CD4-positive, alpha-beta memory T cell (primary cell): ENCODE measurements around the gene UCP1. TPM values are rescaled to one million over a fixed set of nuclear protein-coding genes. Genes with fewer than 3 reads are reported as not detected.

ENCODE experiments used
- CTCF ChIA-PET: fragments of 350-600 bp; sonication (Branson Sonifier 250); formaldehyde crosslinking; loops from one replicate; lab custom pipeline; 2021; ENCODE audit warnings: inconsistent platforms; ENCODE audit not compliant: partially characterized antibody; lab: Charles Lee
- POLR2A ChIA-PET: fragments of 350-600 bp; sonication (Branson Sonifier 250); formaldehyde crosslinking; loops from one replicate; lab custom pipeline; 2021; ENCODE audit not compliant: partially characterized antibody; lab: Charles Lee
- DNase-seq, 5 donors: peaks; one replicate each; pipeline versions ENCODE4 v3.0.0 to v3.0.0-alpha.2; 2020 to 2022; ENCODE audit warnings: mixed read lengths in 1 of 5
- H3K27ac ChIP-seq: one replicate; pipeline ENCODE4 v1.7.0; 2013; ENCODE audit warnings: low read depth, low read length
- H3K27me3 ChIP-seq: 2 replicates; pipeline ENCODE4 v1.7.0; 2013; ENCODE audit warnings: mild to moderate bottlenecking, low read length, moderate library complexity; ENCODE audit not compliant: insufficient read depth
- H3K36me3 ChIP-seq: 2 replicates; pipeline ENCODE4 v1.7.0; 2013; ENCODE audit warnings: mild to moderate bottlenecking, low read length, moderate library complexity; ENCODE audit not compliant: insufficient read depth
- H3K4me1 ChIP-seq: 2 replicates; pipeline ENCODE4 v1.7.0; 2013; ENCODE audit warnings: mild to moderate bottlenecking, low read length, moderate library complexity; ENCODE audit not compliant: insufficient read depth
- H3K4me3 ChIP-seq, 2 donors: one replicate each; pipeline ENCODE4 v1.7.0; 2013; ENCODE audit warnings: low read length in 2 of 2, mild to moderate bottlenecking in 1 of 2
- H3K9me3 ChIP-seq, 2 donors: one replicate each; pipeline ENCODE4 v1.7.0; 2013; ENCODE audit warnings: low read length in 2 of 2, control low read depth in 1 of 2; ENCODE audit not compliant: control insufficient read depth in 1 of 2
- H3K27ac Mint-ChIP-seq, 7 donors: one replicate each; pipeline ENCODE4 v1.8.0; 2020 to 2021; ENCODE audit warnings: mixed read lengths in 7 of 7, mild to moderate bottlenecking in 6 of 7, inconsistent platforms in 3 of 7, moderate library complexity in 3 of 7
- H3K27me3 Mint-ChIP-seq, 2 donors: one replicate each; pipeline ENCODE4 v1.8.0; 2020 to 2021; ENCODE audit warnings: mixed read lengths in 2 of 2
- H3K36me3 Mint-ChIP-seq, 2 donors: one replicate each; pipeline ENCODE4 v1.8.0; 2020 to 2021; ENCODE audit warnings: mixed read lengths in 2 of 2, inconsistent platforms in 1 of 2, mild to moderate bottlenecking in 1 of 2
- H3K4me1 Mint-ChIP-seq, 4 donors: one replicate each; pipeline ENCODE4 v1.8.0; 2020 to 2021; ENCODE audit warnings: mixed read lengths in 4 of 4, mild to moderate bottlenecking in 1 of 4
- H3K4me3 Mint-ChIP-seq, 8 donors: one replicate each; pipeline ENCODE4 v1.8.0; 2020 to 2021; ENCODE audit warnings: mixed read lengths in 8 of 8, mild to moderate bottlenecking in 7 of 8, moderate library complexity in 6 of 8, inconsistent platforms in 3 of 8
- H3K9me3 Mint-ChIP-seq, 8 donors: one replicate each; pipeline ENCODE4 v1.8.0; 2020 to 2021; ENCODE audit warnings: mixed read lengths in 8 of 8, mild to moderate bottlenecking in 5 of 8, inconsistent platforms in 3 of 8, moderate library complexity in 1 of 8
- intact Hi-C: fragments of 100-400 bp; cut with micrococcal nuclease; formaldehyde crosslinking; loops from one replicate; pipeline ENCODE4 v1.15.1; 2023
- polyA plus RNA-seq, 2 donors: library from polyadenylated mRNA; unstranded; fragments of 300-500 nt; fragmentation: Illumina TruSeq; gene quantifications; one replicate each; pipeline ENCODE4 v1.2.3, GENCODE V29; 2021
- total RNA-seq, 2 experiments: library from RNA; stranded (reverse); gene quantifications; one replicate each; pipeline ENCODE4 v1.2.3, GENCODE V29; 2021

Gene UCP1, protein sequence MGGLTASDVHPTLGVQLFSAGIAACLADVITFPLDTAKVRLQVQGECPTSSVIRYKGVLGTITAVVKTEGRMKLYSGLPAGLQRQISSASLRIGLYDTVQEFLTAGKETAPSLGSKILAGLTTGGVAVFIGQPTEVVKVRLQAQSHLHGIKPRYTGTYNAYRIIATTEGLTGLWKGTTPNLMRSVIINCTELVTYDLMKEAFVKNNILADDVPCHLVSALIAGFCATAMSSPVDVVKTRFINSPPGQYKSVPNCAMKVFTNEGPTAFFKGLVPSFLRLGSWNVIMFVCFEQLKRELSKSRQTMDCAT
- total RNA-seq (not detected), polyA plus RNA-seq (not detected)

DNA sequence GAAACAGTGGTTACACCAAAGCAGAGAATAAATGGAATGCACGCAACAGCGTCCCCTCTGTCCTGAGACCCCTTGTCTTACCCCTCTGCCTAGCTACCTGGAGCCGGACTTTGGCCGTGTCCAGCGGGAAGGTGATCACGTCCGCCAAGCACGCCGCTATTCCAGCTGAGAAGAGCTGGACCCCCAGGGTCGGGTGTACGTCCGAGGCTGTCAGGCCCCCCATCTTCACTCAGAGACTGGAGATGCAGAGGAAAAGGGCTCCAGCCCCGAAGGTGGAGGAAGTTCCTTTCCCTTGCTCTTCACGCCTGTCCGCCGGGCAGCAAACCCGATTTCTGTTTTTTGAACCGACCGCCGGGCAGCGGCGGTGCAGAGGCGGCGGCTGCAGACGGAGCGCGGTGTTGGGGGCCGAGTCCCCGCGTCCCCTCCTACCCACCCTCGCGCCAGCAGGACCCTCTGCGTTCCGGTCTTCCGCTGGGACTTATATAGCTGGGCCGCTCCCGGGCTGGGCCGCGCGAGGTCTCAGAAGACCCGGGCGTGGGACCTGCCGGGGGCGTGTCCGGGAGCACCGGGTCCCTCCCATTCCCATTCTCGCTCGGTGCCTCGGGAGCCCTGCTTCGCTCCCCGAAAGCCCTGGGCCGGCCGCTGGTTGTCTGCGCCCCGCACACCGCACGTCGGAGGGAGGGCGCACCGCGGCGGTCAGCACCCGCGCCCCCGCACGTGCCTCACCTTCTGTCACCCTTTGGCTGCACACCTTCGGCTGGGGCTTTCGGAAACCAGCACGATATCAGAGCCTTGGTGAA is at the start of gene UCP1:
Gene UCP1 (minus strand): TSS at position 455 of the 800 bp plus-strand sequence. CDS start 232 bp downstream, at position 223.
- peaks cover 45 to 46% of the 10 kb centered on the region in 2 donors for H3K27me3 Mint-ChIP-seq
- H3K9me3 ChIP-seq: no peaks in the 10 kb centered on the region
- ChIA-PET POLR2A (no interaction called here), CTCF (no interaction called here)
- H3K4me1 ChIP-seq: peaks cover 10% of the 10 kb centered on the region
- peaks cover 0 to 5% of the 10 kb centered on the region in 2 donors for H3K36me3 Mint-ChIP-seq
- H3K9me3 Mint-ChIP-seq: peaks cover 0 to 16% (median 8%) of the 10 kb centered on the region in 8 donors
- no peak for DNase-seq
- no peaks in the 10 kb centered on the region for H3K36me3 ChIP-seq
- intact Hi-C loops: no loop called here
- peak within 1 kb of the TSS; percentile 19 to 90 (median 80) for H3K4me3 Mint-ChIP-seq
- peak within 1 kb of the TSS in 1 of 2 donors; percentile 8 for H3K4me3 ChIP-seq
- H3K27ac Mint-ChIP-seq: peak within 1 kb of the TSS in 1 of 7 donors; percentile 77
- H3K27ac ChIP-seq: no peak within 1 kb of the TSS
- peaks cover 6 to 23% (median 15%) of the 10 kb centered on the region in 4 donors for H3K4me1 Mint-ChIP-seq
- peaks cover 24% of the 10 kb centered on the region for H3K27me3 ChIP-seq

DNA sequence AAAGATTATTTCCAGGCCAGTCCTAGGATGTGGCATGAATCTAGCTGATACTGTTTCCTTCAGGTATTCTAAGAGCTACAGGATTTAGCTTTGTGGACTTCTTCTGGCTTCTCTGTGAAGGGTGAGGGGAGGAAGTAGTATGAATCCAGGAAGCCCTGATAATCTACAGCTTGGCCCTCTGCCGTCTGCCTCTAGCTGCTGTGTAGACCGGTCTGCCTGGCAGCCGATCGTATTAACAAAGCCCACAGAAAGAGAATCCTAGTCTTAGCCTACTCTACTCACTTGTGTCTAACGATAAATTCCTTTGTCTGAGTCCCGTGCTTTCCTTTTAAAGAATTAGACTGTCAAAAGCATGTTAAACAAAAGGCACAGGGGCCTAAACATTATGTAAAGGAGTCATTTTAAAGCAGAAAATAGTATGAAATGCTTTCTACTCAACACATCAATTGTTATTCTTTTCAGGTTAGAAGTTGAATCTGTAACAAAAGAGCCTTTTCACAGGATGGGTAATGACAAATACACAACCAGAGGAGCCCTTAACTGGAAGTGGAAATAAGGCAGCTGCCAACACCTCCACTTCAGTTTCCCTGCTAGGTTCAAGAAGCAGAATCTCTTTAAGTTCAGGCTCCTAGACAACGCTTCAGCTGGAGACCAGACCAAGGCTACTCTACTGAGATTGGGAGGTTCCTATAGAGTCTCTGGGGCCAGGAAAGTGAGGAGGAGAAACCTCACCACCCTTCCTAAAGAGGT is 48.9 kb upstream of the UCP1 start:
- H3K4me3 Mint-ChIP-seq: no peak overlapping the region
- intact Hi-C loops: no loop called here
- ChIA-PET POLR2A (no interaction called here), CTCF (interaction anchor here (1.5 kb wide), 1 partner anchor 258 kb away, joined by 6 read pairs; no protein-coding TSS in a partner anchor)
- H3K4me1 Mint-ChIP-seq: no peaks in the 10 kb centered on the region
- H3K9me3 Mint-ChIP-seq: no peaks in the 10 kb centered on the region
- Histone ChIP-seq H3K9me3 (no peaks in the 10 kb centered on the region), H3K4me1 (no peaks in the 10 kb centered on the region), H3K4me3 (no peak overlapping the region), H3K27ac (no peak overlapping the region), H3K36me3 (no peaks in the 10 kb centered on the region), H3K27me3 (no peaks in the 10 kb centered on the region)
- no peak overlapping the region for H3K27ac Mint-ChIP-seq
- DNase-seq: no peak
- no peaks in the 10 kb centered on the region for H3K36me3 Mint-ChIP-seq
- H3K27me3 Mint-ChIP-seq: no peaks in the 10 kb centered on the region

DNA sequence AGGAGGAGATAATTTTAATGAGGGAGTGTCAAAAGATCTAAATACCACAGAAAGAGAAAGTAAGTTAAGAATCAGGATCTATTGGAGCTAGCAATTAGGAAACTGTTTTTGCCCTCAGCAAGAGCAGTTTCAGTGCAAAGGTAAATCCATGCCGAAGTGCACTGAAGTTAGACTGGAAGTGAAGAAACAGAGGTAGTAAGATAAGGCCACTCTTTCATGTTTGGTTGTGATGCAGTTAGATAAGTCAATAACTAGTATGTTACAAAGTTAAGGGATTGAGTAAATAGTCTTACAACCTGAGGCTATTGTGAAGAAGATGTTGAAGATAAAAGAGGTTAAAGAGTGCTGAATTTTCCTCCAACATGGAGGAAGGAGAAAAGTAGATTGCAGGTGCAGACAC is 46.7 kb upstream of the UCP1 start:
- Mint-ChIP-seq H3K27me3 (no peaks in the 10 kb centered on the region), H3K9me3 (no peaks in the 10 kb centered on the region), H3K4me3 (no peak overlapping the region), H3K36me3 (no peaks in the 10 kb centered on the region), H3K4me1 (no peaks in the 10 kb centered on the region), H3K27ac (no peak overlapping the region)
- no peaks in the 10 kb centered on the region for H3K4me1 ChIP-seq
- POLR2A ChIA-PET: no interaction called here
- H3K36me3 ChIP-seq: no peaks in the 10 kb centered on the region
- no peak overlapping the region for H3K27ac ChIP-seq
- H3K27me3 ChIP-seq: no peaks in the 10 kb centered on the region
- no peak overlapping the region for H3K4me3 ChIP-seq
- CTCF ChIA-PET: no interaction called here
- intact Hi-C loops: no loop called here
- no peaks in the 10 kb centered on the region for H3K9me3 ChIP-seq
- DNase-seq: no peak

DNA sequence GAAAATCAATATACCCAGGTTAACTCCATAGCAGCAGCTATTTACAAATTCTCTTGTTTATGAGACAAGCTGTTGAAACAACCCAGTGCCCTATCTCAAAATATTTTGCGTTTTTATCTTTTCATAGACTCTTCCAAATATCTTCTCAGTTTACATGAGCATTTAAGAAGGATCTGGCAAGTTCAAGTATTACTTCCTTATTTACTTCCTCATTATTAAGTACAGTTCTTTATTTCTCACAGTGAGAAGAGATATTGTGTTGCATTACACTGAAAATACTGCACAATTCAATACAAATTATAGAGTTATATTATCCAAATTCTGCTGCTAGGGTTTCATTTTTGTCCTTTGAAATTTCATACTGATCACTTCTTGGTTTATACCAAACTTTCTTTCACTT is 43.6 kb upstream of the UCP1 start:
- Mint-ChIP-seq H3K27me3 (peaks cover 3 to 5% of the 10 kb centered on the region in 2 donors), H3K36me3 (no peaks in the 10 kb centered on the region), H3K4me3 (no peak overlapping the region), H3K9me3 (no peaks in the 10 kb centered on the region), H3K4me1 (peaks cover 0 to 1% (median 0%) of the 10 kb centered on the region in 4 donors), H3K27ac (no peak overlapping the region)
- Histone ChIP-seq H3K36me3 (no peaks in the 10 kb centered on the region), H3K4me1 (no peaks in the 10 kb centered on the region), H3K9me3 (no peaks in the 10 kb centered on the region), H3K4me3 (no peak overlapping the region), H3K27me3 (no peaks in the 10 kb centered on the region), H3K27ac (no peak overlapping the region)
- DNase-seq: no peak
- intact Hi-C loops: no loop called here
- ChIA-PET POLR2A (no interaction called here), CTCF (no interaction called here)

DNA sequence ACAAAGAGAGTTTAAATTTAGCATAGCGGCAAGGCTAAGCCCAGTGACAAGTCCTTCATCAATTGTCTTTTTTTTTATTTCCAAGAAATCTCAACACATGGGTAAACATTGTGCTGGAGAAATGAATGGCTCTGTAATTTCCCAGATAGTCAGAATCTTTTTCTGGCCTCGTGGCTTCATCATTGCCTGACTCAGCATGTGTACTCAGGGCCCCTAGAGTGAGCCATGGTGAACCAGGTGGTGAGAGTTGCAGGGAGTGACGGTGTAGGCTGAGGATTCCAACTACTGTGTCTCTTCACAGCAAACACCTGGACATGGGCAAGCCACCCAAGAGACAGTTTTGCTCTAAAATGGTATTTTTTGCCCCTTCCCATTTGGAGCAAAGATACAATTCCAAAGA is 43.1 kb upstream of the UCP1 start:
- intact Hi-C loops: no loop called here

DNA sequence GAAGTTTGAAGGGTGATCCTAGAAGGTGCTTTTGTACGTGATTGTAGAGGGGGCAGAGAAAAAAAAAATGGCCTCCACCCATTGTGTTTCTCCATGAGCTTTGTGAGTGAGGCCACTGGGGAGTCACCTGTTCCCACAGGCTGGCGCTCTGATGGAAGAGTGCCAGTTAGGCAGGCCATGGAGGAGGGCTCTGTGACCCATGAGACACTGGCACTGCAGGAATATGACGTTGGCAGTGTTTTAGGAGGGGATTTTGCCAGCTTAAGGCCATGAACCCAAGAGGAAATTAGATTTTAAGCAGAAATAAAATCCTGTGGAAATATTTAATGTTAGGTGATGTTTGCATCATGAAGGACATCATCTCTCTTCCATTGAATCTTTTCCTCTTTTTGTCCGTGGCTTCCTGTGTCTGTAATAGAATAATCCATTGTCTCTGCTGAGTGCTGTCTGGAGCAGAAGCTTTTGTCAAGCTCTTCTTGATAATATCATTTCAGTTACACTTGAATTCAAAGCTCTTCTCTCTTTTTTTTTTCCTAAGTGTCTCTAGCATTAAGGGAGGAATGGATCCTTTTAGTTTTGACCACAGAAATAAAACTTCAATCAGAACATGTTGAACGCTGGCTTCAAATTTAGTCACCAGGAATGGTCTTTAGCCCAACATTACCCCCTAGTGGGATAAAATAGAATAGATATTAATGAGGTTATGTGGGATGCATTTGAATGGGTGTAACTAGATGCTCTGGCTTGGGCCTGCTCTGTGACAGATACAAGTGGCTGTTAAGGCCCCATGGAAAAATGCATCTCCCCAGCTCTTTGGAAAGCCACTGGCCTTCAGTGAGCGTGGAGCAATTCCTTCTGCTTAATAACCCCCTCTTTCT is 41.0 kb upstream of the UCP1 start:
- CTCF ChIA-PET: interaction anchor here (0.7 to 2.4 kb wide), 9 partner anchors 10 to 280 kb away, joined by 3 to 19 read pairs (median 3); partner anchors contain the start of gene ELMOD2
- Mint-ChIP-seq H3K36me3 (no peaks in the 10 kb centered on the region), H3K27me3 (peaks cover 6 to 9% of the 10 kb centered on the region in 2 donors)

More for the DNA sequence above, 43.1 kb upstream of the UCP1 start:
- Mint-ChIP-seq H3K27me3 (peaks cover 5% of the 10 kb centered on the region in 2 donors), H3K9me3 (no peaks in the 10 kb centered on the region), H3K4me1 (peaks cover 0 to 1% (median 0%) of the 10 kb centered on the region in 4 donors), H3K4me3 (no peak overlapping the region), H3K27ac (no peak overlapping the region), H3K36me3 (no peaks in the 10 kb centered on the region)
- Histone ChIP-seq H3K27me3 (no peaks in the 10 kb centered on the region), H3K4me3 (no peak overlapping the region), H3K4me1 (no peaks in the 10 kb centered on the region), H3K36me3 (no peaks in the 10 kb centered on the region), H3K27ac (no peak overlapping the region), H3K9me3 (no peaks in the 10 kb centered on the region)
- no peak for DNase-seq
- ChIA-PET CTCF (no interaction called here), POLR2A (no interaction called here)

More for the DNA sequence above, 41.0 kb upstream of the UCP1 start:
- H3K4me3 ChIP-seq: no peak overlapping the region
- Mint-ChIP-seq H3K4me3 (no peak overlapping the region), H3K27ac (no peak overlapping the region), H3K9me3 (no peaks in the 10 kb centered on the region), H3K4me1 (peaks cover 0 to 1% (median 0%) of the 10 kb centered on the region in 4 donors)
- intact Hi-C loops: no loop called here
- H3K4me1 ChIP-seq: no peaks in the 10 kb centered on the region
- no peaks in the 10 kb centered on the region for H3K9me3 ChIP-seq
- no peak overlapping the region for H3K27ac ChIP-seq
- H3K36me3 ChIP-seq: no peaks in the 10 kb centered on the region
- peak in 4 of 5 donors; percentile 8 to 34 (median 26) for DNase-seq
- no peaks in the 10 kb centered on the region for H3K27me3 ChIP-seq
- POLR2A ChIA-PET: no interaction called here
